Upper lobe of left lung (tissue), 6 donors: ENCODE data around the gene MAPRE3. TPM values are rescaled to one million over a fixed set of nuclear protein-coding genes. Genes with fewer than 3 reads are reported as not detected.

Source experiments
- ATAC-seq, 2 donors: fragments of 200-7000 bp; cut with Tn5 transposase; one replicate each; pipeline ENCODE4 v1.9.1; 2022; ENCODE audit warnings: mild to moderate bottlenecking in 2 of 2, moderate library complexity in 2 of 2; ENCODE audit not compliant: low FRiP score in 2 of 2
- DNase-seq, 2 donors: peaks; one replicate each; pipeline ENCODE4 v3.0.0-alpha.2; 2019 to 2020
- H3K27ac ChIP-seq, 4 donors: fragments of 200-600 bp; sonication (generic); one replicate each; pipeline ENCODE4 v1.5.1; 2016 to 2019
- H3K27me3 ChIP-seq, 4 donors: fragments of 200-600 bp; sonication (generic); one replicate each; pipeline ENCODE4 v1.5.1; 2017 to 2019
- H3K36me3 ChIP-seq, 4 donors: fragments of 200-600 bp; sonication (generic); one replicate each; pipeline ENCODE4 v1.5.1; 2016 to 2019
- H3K4me1 ChIP-seq, 4 donors: fragments of 200-600 bp; sonication (generic); one replicate each; pipeline ENCODE4 v1.5.1; 2018 to 2019
- H3K4me3 ChIP-seq, 4 donors: fragments of 200-600 bp; sonication (generic); one replicate each; pipeline ENCODE4 v1.5.1; 2017 to 2019; ENCODE audit warnings: mild to moderate bottlenecking in 2 of 4, moderate library complexity in 1 of 4
- H3K9me3 ChIP-seq, 4 donors: fragments of 200-600 bp; sonication (generic); one replicate each; pipeline ENCODE4 v1.5.1; 2018 to 2019
- EP300 ChIP-seq, 4 donors: sonication (generic); formaldehyde crosslinking; IDR thresholded peaks; one replicate each; pipeline ENCODE4 v1.5.1; 2017; ENCODE audit warnings: antibody characterized with exemption in 4 of 4, control low read depth in 2 of 4
- POLR2A ChIP-seq, 4 donors: fragments of 450-650 bp; IDR thresholded peaks; one replicate each; pipeline ENCODE4 v1.5.1; 2016 to 2017; ENCODE audit warnings: antibody characterized with exemption in 4 of 4, mild to moderate bottlenecking in 2 of 4
- POLR2AphosphoS5 ChIP-seq, 2 donors: sonication (generic); formaldehyde crosslinking; IDR thresholded peaks; one replicate each; pipeline ENCODE4 v1.5.1; 2017; ENCODE audit warnings: antibody characterized with exemption in 2 of 2
- WGBS, 2 donors: methylation state at CpG; one replicate each; pipeline ENCODE4 v1.1.5; 2017 to 2018; 5-methylcytosine and 5-hydroxymethylcytosine counted together
- total RNA-seq, 6 donors: library from RNA; depleted of rRNA in 4 of 6; stranded (reverse); fragments of >200 nt in 4 of 6; gene quantifications; one replicate each; pipeline versions ENCODE4 v1.1.0 to v1.2.1, GENCODE V29; 2016 to 2021
- TF ChIP-seq, protein P1 (sequence below), 6 experiments: fragments of 450-650 bp in 4 of 6; fragments of 200-600 bp in 2 of 6; sonication (generic) in 2 of 6; IDR thresholded peaks; one replicate each; pipeline ENCODE4 v1.5.1; 2016 to 2019; ENCODE audit warnings: antibody characterized with exemption in 6 of 6
- donor health status: DM: no; HTN: no; CAD: no; lungs with moderate emphysema.
- donor health status: DM: no; HTN: yes; CAD: no; lungs with severe emphysema.

The MAPRE3 gene
- total RNA-seq, 6 donors from 2014 or later = 13.5 to 61.8 (median 20.1) TPM

DNA sequence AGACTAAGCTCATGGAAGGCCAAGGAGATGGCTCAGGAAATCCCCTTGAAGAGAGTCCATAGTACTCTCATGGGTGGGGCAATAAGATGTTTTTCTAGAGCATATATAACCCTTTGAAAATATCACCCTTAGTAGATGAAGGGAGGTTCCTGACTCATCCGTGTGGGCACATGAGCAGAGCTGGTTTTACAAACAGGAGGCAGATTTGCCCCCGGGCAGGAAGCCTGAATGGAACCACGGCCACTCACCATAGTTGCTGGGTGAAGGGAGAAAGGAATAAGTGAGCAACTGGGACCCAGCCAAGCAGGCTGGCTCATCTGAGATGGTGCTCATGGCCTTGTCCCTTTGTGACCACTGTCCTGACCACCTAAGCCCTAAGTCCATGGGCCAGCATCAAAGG lies 29.0 kb upstream of the MAPRE3 start:
- Histone ChIP-seq H3K27me3 (no peaks in the 10 kb centered on the region), H3K27ac (no peak overlapping the region), H3K36me3 (no peaks in the 10 kb centered on the region), H3K9me3 (no peaks in the 10 kb centered on the region), H3K4me1 (no peaks in the 10 kb centered on the region), H3K4me3 (no peak overlapping the region)
- WGBS, 2 donors = 75 to 78% methylated on average over 3 of the region's 3 CpGs
- DNase-seq = no peak
- no peak for ATAC-seq
- no peak for TF ChIP-seq POLR2A (IDR thresholded peaks at IDR 0.05)
- no peak for TF ChIP-seq EP300 (IDR thresholded peaks at IDR 0.05)
- no peak for TF ChIP-seq POLR2AphosphoS5 (IDR thresholded peaks at IDR 0.05)
- TF ChIP-seq, protein P1, sequence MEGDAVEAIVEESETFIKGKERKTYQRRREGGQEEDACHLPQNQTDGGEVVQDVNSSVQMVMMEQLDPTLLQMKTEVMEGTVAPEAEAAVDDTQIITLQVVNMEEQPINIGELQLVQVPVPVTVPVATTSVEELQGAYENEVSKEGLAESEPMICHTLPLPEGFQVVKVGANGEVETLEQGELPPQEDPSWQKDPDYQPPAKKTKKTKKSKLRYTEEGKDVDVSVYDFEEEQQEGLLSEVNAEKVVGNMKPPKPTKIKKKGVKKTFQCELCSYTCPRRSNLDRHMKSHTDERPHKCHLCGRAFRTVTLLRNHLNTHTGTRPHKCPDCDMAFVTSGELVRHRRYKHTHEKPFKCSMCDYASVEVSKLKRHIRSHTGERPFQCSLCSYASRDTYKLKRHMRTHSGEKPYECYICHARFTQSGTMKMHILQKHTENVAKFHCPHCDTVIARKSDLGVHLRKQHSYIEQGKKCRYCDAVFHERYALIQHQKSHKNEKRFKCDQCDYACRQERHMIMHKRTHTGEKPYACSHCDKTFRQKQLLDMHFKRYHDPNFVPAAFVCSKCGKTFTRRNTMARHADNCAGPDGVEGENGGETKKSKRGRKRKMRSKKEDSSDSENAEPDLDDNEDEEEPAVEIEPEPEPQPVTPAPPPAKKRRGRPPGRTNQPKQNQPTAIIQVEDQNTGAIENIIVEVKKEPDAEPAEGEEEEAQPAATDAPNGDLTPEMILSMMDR (IDR thresholded peaks at IDR 0.05) = no peak

DNA sequence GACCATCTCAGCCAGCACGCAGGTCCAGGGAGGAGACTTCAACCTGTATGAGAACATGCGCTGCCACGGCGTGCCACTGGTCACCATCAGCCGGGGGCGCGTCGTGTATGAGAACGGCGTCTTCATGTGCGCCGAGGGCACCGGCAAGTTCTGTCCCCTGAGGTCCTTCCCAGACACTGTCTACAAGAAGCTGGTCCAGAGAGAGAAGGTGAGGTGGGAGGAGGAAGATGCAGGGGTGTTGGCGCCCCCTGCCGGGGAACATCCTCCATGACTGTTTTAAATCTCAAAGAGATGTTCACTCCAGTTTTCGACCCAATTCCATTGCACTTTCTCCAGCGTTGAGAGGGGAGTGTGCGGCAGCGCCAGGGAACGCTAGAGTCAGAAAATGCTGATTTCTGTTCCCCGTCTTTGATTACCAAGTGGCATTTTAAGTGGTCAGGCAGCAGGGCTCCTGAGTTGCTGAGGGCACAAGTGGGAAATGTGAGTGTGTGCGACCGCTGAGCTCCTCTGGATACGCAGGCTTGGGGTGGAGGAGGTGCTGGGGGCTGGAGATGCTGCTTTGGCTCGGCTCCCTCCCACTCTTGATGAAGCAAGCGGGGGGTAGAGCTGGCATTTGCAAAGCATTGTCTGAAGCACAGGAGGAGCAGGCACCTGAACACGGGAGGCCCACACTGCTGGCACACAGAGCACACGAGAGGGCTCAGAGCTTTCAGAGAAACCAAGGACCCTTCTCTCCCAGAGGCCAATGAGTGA lies 27.7 kb upstream of the MAPRE3 start:
- Histone ChIP-seq H3K27me3 (no peaks in the 10 kb centered on the region), H3K4me1 (peaks cover 0 to 9% (median 6%) of the 10 kb centered on the region in 4 donors), H3K36me3 (no peaks in the 10 kb centered on the region), H3K4me3 (no peak overlapping the region), H3K27ac (no peak overlapping the region), H3K9me3 (no peaks in the 10 kb centered on the region)
- no peak for TF ChIP-seq EP300 (IDR thresholded peaks at IDR 0.05)
- TF ChIP-seq POLR2A (IDR thresholded peaks at IDR 0.05) = no peak
- TF ChIP-seq, protein P1 (IDR thresholded peaks at IDR 0.05) = peak; percentile 56 to 81 (median 75)
- ATAC-seq (peak in 1 of 2 donors; percentile 77), DNase-seq (peak in 1 of 2 donors; percentile 62)
- WGBS, 2 donors = 27 to 31% methylated on average over 17 to 28 of the region's 28 CpGs

DNA sequence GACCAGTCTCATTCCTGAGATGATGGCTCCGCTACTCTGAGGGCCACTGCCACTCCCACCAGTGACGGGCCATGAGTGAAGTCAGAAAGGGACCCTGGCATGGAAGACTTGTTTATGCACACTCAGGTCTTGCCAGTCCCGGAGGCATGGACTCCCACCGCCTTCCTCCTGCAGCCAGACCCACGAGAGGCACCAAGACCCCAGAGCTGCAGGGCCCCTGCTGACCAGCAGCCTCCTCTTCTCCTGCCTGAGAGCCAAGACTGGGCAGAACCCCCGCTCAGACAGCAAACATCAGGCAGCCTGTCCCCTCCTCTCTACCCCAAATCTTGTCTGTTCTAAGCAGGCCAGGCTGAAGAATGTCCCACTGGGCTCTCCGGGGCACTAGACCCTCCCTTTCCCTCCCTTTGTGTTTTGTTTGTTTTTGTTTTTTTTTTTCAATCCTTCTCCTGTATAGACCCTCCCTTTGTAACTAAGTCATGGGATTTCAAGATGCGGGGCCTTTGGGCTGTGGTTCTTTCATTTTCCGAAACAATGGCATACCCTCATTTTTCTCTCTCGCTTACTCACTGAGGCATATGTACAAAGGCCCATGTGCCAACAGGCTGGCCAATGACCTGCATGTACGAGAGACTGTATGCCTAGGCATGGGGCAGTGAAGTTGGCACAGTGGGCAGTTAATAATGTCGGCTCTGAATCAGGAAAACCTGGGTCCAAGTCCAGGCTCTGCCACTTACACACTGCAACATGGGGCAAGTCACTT lies 24.3 kb upstream of the MAPRE3 start:
- H3K4me3 ChIP-seq = no peak overlapping the region
- H3K27me3 ChIP-seq = no peaks in the 10 kb centered on the region
- TF ChIP-seq POLR2A (IDR thresholded peaks at IDR 0.05) (no peak), EP300 (IDR thresholded peaks at IDR 0.05) (no peak), POLR2AphosphoS5 (IDR thresholded peaks at IDR 0.05) (no peak)
- TF ChIP-seq, protein P1 (IDR thresholded peaks at IDR 0.05) = no peak
- H3K36me3 ChIP-seq = no peaks in the 10 kb centered on the region
- H3K9me3 ChIP-seq = no peaks in the 10 kb centered on the region
- ATAC-seq (no peak), DNase-seq (no peak)
- whole genome bisulfite sequencing, 2 donors = 72 to 85% methylated on average over 11 to 12 of the region's 12 CpGs
- no peak overlapping the region for H3K27ac ChIP-seq
- peaks cover 0 to 9% (median 7%) of the 10 kb centered on the region in 4 donors for H3K4me1 ChIP-seq

DNA sequence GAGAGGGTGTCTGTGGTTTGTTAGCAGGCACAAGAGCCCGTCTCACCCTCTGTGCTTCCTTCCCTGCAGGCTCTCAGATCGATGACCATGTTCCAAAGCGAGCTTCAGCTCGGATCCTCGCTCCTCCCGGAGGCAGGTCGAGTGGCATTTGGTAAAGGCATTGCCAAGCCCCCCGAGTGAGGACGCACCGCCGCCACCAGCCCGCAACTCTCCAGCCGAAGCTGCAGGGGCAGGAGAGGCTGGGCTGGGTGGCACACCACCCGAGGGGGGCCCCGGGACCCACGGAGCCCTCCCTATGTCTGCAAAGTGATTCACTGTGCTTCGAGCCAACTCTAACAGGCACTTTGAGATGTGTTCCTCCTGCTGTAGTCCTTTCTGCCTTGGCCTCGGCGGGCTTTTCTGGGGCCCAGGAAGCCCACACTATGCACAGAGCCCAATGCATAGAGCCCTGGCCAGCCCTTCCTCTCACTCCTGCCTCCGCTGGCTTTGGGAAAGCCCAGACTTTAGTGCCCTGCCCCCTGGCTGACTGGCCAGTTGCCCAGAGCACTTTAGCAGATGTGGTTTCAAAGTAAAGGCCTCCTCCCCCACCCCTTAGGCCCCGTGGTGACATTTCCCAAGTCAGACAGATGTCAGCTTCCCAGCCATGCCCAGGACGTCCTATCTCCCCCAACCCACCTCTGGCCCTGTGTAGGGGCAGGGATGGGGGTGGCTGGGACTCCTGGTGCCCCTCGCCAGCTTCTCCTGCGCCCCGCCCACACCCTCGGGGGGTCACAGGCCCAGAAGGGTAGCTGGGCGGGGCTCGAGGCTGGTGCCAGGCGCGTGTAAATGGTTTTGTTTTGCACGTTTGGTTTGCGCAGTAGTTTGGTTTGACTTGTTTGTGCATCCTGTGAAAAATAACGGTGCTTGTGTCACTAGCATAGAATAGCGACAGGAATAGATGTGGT lies 23.3 kb upstream of the MAPRE3 start:
- Histone ChIP-seq H3K4me1 (peaks cover 0 to 9% (median 7%) of the 10 kb centered on the region in 4 donors), H3K27me3 (no peaks in the 10 kb centered on the region), H3K27ac (no peak overlapping the region), H3K36me3 (no peaks in the 10 kb centered on the region), H3K4me3 (peak overlapping the region in 2 of 4 donors; percentile 34 to 35), H3K9me3 (no peaks in the 10 kb centered on the region)
- 57 to 67% methylated on average over 16 to 34 of the region's 34 CpGs for WGBS, 2 donors
- TF ChIP-seq POLR2A (IDR thresholded peaks at IDR 0.05) (no peak), EP300 (IDR thresholded peaks at IDR 0.05) (no peak), POLR2AphosphoS5 (IDR thresholded peaks at IDR 0.05) (no peak)
- TF ChIP-seq, protein P1 (IDR thresholded peaks at IDR 0.05) = no peak
- peak; percentile 72 to 84 for DNase-seq
- ATAC-seq = peak in 1 of 2 donors; percentile 70
